ENCODE measurements around the gene CCNDBP1.
"Not testable (repeated sequence)": the region's sequence is repeated elsewhere in the genome, so short reads cannot be mapped to it uniquely, and the experiment has no call there.

CCNDBP1 gene

DNA sequence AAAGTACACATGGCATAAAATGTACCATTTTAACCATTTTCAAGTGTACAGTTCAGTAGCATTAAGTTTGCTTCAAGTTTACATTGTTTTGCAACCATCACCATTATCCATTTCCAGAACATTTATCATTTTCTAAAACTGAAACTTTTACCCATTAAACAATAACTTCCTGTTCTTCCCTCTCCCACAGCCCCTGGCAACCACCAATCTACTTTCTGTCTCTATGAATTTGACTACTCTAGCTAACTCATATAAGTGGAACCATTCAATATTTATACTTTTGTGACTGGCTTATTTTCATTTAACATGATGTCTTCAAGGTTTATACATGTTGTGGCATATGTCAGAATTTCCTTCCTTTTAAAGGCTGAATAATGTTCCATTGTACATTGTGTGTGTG lies 31.9 kb upstream of the CCNDBP1 start:
- no peak for DNase-seq (ENCODE audit: low read depth)
- TF ChIP-seq, protein P1, sequence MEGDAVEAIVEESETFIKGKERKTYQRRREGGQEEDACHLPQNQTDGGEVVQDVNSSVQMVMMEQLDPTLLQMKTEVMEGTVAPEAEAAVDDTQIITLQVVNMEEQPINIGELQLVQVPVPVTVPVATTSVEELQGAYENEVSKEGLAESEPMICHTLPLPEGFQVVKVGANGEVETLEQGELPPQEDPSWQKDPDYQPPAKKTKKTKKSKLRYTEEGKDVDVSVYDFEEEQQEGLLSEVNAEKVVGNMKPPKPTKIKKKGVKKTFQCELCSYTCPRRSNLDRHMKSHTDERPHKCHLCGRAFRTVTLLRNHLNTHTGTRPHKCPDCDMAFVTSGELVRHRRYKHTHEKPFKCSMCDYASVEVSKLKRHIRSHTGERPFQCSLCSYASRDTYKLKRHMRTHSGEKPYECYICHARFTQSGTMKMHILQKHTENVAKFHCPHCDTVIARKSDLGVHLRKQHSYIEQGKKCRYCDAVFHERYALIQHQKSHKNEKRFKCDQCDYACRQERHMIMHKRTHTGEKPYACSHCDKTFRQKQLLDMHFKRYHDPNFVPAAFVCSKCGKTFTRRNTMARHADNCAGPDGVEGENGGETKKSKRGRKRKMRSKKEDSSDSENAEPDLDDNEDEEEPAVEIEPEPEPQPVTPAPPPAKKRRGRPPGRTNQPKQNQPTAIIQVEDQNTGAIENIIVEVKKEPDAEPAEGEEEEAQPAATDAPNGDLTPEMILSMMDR (IDR thresholded peaks at IDR 0.05; ENCODE audit: insufficient read depth, low read depth, low read length, missing control alignments), result no peak
- no peak overlapping the region for H3K4me3 ChIP-seq (ENCODE audit: low read length)

DNA sequence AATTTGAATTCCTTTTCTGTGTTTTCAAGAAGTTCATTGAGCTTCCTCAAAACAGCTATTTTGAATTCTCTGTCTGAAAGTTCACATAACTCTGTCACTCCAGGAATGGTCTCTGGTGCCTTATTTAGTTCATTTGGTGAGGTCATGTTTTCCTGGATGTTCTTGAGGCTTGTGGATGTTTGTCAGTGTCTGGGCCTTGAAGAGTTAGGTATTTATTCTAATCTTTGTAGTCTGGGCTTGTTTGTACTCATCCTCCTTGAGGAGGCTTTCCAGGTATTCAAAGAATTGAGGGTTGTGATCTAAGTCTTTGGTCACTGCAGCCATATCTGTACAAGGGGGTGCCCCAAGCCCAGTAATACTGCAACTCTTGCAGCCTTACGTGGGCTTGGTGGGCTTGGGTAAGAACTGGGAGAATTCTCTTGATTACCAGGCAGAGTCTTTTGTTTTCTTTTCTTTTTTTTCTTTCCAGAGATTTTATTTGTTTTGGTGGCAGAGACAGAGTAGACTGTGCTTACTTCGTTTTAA lies 19.3 kb upstream of the CCNDBP1 start:
- H3K4me3 ChIP-seq (ENCODE audit: low read length), result no peak overlapping the region
- peak; percentile 80 for DNase-seq (ENCODE audit: low read depth)
- TF ChIP-seq, protein P1 (IDR thresholded peaks at IDR 0.05; ENCODE audit: insufficient read depth, low read depth, low read length, missing control alignments), result no peak

DNA sequence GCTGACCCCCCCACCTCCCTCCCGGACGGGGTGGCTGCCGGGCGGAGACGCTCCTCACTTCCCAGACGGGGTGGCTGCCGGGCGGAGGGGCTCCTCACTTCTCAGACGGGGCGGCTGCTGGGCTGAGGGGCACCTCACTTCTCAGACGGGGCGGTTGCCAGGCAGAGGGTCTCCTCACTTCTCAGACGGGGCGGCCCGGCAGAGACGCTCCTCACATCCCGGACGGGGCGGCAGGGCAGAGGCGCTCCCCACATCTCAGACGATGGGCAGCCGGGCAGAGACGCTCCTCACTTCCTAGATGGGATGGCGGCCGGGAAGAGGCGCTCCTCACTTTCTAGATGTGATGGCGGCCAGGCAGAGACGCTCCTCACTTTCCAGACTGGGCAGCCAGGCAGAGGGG lies 17.9 kb upstream of the CCNDBP1 start:
- H3K4me3 ChIP-seq (ENCODE audit: low read length); DNase-seq (ENCODE audit: low read depth): not testable (repeated sequence)

DNA sequence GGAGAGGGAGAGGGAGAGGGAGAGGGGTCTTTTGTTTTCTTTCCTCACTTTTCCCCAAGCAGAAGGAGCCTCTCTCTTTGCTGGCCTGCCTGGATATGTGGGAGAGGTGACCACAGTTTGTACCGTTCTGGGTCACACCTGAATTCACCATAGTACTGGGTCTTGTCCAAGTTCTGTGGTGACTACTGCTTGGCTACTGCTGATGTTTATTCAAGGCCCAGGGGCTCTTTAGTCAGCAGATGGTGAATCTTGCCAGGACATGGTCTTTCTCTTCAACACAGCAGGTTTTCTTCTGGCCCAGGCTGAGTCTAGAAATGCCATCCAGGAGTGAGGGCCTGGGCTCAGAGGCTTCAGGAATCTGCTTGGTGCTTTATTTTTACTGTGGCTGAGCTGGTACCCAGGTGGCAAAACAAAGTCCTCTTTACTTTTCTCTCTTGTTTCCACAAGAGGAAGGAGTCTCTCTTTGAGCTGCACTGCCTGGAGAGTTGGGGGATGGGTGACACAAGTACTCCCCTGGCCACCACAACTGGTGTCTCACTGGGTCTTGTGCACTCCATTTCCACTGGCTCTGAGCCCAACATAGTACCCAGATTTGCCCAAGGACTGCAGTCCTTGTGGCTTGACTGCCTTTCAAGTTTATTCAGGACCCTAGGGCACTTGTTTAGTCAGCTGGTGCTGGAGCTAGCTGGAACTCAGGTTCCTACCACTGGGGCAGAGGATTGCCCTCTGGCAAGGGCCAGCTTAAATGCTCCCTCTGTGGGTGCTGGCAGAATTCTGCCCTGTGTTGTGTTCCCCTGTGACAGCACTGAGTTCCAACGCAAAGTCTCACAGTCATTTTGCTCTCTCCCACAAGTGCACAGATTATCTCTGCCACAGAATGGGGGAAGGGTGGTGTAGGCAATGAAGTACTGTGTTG lies 16.8 kb upstream of the CCNDBP1 start:
- peak; percentile 94 for DNase-seq (ENCODE audit: low read depth)
- TF ChIP-seq, protein P1 (IDR thresholded peaks at IDR 0.05; ENCODE audit: insufficient read depth, low read depth, low read length, missing control alignments), result no peak
- no peak overlapping the region for H3K4me3 ChIP-seq (ENCODE audit: low read length)

DNA sequence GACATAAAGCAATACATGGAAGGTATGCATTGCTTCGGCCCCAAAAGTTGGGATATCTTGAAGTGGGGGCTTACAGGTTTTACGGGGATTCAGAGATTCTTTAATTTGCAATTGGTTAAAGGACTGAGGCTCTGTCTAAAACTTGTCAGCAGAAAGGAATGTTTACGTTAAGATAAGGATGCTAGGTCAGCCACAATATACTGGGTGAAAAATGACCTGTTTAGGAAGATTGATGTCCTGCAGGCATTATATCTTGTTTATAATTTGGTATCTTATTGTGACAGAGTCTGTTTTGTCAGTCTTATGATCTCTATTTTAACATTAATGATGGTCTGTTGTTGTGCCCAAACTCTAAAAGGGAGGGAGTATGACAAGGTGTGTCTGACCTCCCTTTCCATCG lies 15.3 kb upstream of the CCNDBP1 start:
- H3K4me3 ChIP-seq (ENCODE audit: low read length), result no peak overlapping the region
- TF ChIP-seq, protein P1 (IDR thresholded peaks at IDR 0.05; ENCODE audit: insufficient read depth, low read depth, low read length, missing control alignments), result no peak
- no peak for DNase-seq (ENCODE audit: low read depth)

DNA sequence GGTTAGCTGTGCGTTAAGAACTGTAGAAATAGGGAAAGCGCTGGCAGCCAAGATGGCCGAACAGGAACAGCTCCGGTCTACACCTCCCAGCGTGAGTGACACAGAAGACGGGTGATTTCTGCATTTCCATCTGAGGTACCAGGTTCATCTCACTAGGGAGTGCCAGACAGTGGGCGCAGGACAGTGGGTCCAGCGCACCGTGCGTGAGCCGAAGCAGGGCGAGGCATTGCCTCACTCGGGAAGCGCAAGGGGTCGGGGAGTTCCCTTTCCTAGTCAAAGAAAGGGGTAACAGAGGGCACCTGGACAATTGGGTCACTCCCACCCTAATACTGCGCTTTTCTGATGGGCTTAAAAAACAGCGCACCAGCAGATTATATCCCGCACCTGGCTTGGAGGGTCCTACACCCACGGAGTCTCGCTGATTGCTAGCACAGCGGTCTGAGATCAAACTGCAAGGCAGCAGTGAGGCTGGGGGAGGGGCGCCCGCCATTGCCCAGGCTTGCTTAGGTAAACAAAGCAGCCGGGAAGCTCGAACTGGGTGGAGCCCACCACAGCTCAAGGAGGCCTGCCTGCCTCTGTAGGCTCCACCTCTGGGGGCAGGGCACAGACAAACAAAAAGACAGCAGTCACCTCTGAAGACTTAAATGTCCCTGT lies 9.4 kb upstream of the CCNDBP1 start:
- H3K4me3 ChIP-seq (ENCODE audit: low read length); DNase-seq (ENCODE audit: low read depth): not testable (repeated sequence)

DNA sequence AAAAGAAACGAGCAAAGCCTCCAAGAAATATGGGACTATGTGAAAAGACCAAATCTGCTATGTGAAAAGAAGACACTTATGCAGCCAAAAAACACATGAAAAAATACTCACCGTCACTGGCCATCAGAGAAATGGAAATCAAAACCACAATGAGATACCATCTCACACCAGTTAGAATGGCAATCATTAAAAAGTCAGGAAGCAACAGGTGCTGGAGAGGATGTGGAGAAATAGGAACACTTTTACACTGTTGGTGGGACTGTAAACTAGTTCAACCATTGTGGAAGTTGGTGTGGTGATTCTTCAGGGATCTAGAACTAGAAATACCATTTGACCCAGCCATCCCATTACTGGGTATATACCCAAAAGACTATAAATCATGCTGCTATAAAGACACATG lies 8.1 kb upstream of the CCNDBP1 start:
- not testable (repeated sequence) for DNase-seq (ENCODE audit: low read depth); H3K4me3 ChIP-seq (ENCODE audit: low read length)

DNA sequence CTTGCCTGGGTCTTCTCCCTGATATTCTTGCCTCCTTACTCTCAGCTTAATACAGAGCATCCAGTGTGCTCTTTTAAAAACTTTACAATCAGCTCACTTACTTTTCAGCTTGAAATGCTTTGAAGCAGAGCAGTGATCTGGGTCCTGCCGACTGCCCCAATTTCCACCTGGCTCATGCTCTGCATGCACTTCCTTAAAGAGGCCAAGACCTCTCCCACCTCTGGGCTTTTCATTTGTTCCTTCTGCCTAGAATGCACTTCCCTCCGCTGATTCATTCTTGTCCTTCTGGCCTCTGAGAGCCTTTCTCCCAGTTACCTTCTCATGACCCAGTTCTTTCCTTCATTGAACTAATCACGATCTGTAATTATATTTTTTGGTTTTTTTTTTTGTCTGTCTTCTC lies 1.9 kb upstream of the CCNDBP1 start:
- TF ChIP-seq, protein P1 (IDR thresholded peaks at IDR 0.05; ENCODE audit: insufficient read depth, low read depth, low read length, missing control alignments), result no peak
- H3K4me3 ChIP-seq (ENCODE audit: low read length), result no peak overlapping the region
- DNase-seq (ENCODE audit: low read depth), result no peak

Measured in epithelial cell of esophagus (primary cell).